K562 (cell line): ENCODE measurements around the gene R3HDM2. TPM values are rescaled to one million over a fixed set of nuclear protein-coding genes. Genes with fewer than 3 reads are reported as not detected.

Experiments
- FOXM1 ChIP-seq, 2 experiments: fragments of 450-650 bp in 1 of 2; sonication (generic) in 1 of 2; formaldehyde crosslinking in 1 of 2; IDR thresholded peaks; 2 replicates each; pipeline versions ENCODE4 v1.6.1 to v1.9.0; 2017 to 2022; ENCODE audit warnings: low read depth in 2 of 2, mild to moderate bottlenecking in 2 of 2, missing genetic modification reagents in 1 of 2, moderate library complexity in 1 of 2
- HDGF ChIP-seq: fragments of 450-650 bp; IDR thresholded peaks from 2 replicates; pipeline ENCODE4 v1.6.1; 2016
- KAT2B ChIP-seq: IDR thresholded peaks from one replicate; pipeline ENCODE4 v1.6.1; 2012; ENCODE audit warnings: low read depth, mild to moderate bottlenecking, control low read depth, inconsistent platforms, low read length, moderate library complexity
- MTA2 ChIP-seq: fragments of 450-650 bp; IDR thresholded peaks from 2 replicates; pipeline ENCODE4 v1.6.1; 2016; ENCODE audit warnings: low read depth
- MTF1 ChIP-seq: fragments of 250-450 bp; sonication (Bioruptor Pico); IDR thresholded peaks from 2 replicates; pipeline ENCODE4 v1.9.0; 2021; ENCODE audit warnings: moderate library complexity, mild to moderate bottlenecking, inconsistent platforms, borderline replicate concordance
- MXI1 ChIP-seq: IDR thresholded peaks from 2 replicates; pipeline ENCODE4 v1.6.1; 2011; ENCODE audit warnings: low read depth, mild to moderate bottlenecking, improper control_type of control experiment, low read length
- MYBL2 ChIP-seq, 2 experiments: fragments of 450-650 bp in 1 of 2; sonication (generic) in 1 of 2; formaldehyde crosslinking in 1 of 2; IDR thresholded peaks; 2 replicates each; pipeline versions ENCODE4 v1.6.1 to v1.8.1; 2017 to 2022; ENCODE audit warnings: borderline replicate concordance in 1 of 2, inconsistent platforms in 1 of 2, low read depth in 1 of 2, mild to moderate bottlenecking in 1 of 2, missing genetic modification reagents in 1 of 2, moderate library complexity in 1 of 2
- MYC ChIP-seq, 2 experiments: fragments of 250-450 bp in 1 of 2; sonication (Bioruptor Pico) in 1 of 2; IDR thresholded peaks; 2 replicates each; pipeline versions ENCODE4 v1.5.1 to v1.6.1; 2012 to 2021; ENCODE audit warnings: low read depth in 2 of 2, borderline replicate concordance in 1 of 2, improper control_type of control experiment in 1 of 2, low read length in 1 of 2, mild to moderate bottlenecking in 1 of 2, moderate library complexity in 1 of 2
- NFRKB ChIP-seq: fragments of 450-650 bp; IDR thresholded peaks from 2 replicates; pipeline ENCODE4 v1.6.1; 2016; ENCODE audit warnings: low read depth
- NR4A1 ChIP-seq, 2 experiments: fragments of 250-450 bp in 1 of 2; fragments of 450-650 bp in 1 of 2; sonication (Bioruptor Pico) in 1 of 2; IDR thresholded peaks; 2 replicates each; pipeline versions ENCODE4 v1.4.0 to v1.6.1; 2016 to 2020; ENCODE audit warnings: mild to moderate bottlenecking in 2 of 2, missing compliant biosample characterization in 1 of 2, missing genetic modification characterization in 1 of 2, moderate library complexity in 1 of 2
- SRSF7 ChIP-seq: fragments of 200-400 bp; formaldehyde crosslinking; optimal IDR thresholded peaks from 2 replicates; pipeline ENCODE3; 2017; ENCODE audit warnings: mild to moderate bottlenecking, low read depth, low read length
- TCF7 ChIP-seq: sonication (generic); IDR thresholded peaks from 2 replicates; pipeline ENCODE4 v1.6.1; 2016; ENCODE audit warnings: antibody characterized with exemption, borderline replicate concordance
- U2AF2 ChIP-seq: fragments of 200-400 bp; formaldehyde crosslinking; optimal IDR thresholded peaks from 2 replicates; pipeline ENCODE3; 2017; ENCODE audit warnings: low read depth, mild to moderate bottlenecking, low read length
- ZNF224 ChIP-seq: sonication (generic); formaldehyde crosslinking; IDR thresholded peaks from 2 replicates; pipeline ENCODE4 v1.8.0; 2022; ENCODE audit warnings: mild to moderate bottlenecking, missing genetic modification reagents
- ZNF444 ChIP-seq: fragments of 250-450 bp; sonication (Bioruptor Pico); IDR thresholded peaks from 2 replicates; pipeline ENCODE4 v1.4.0; 2020; ENCODE audit warnings: mild to moderate bottlenecking, moderate library complexity
- polyA plus RNA-seq, 8 experiments: library from polyadenylated mRNA; depleted of rRNA in 4 of 8; stranded (reverse) in 5 of 8; unstranded in 3 of 8; fragments of >200 nt; fragmentation: Nextera tagmentation in 2 of 8; fragmentation: Illumina TruSeq in 1 of 8; extraction: Ambion mirVana in 2 of 8; extraction: Trizol in 1 of 8; gene quantifications; 2 replicates each; pipeline versions ENCODE4 v1.2.1 to v1.2.3, GENCODE V29; 2011 to 2014; ENCODE audit warnings: inconsistent platforms in 1 of 8, missing spikeins in 1 of 8
- total RNA-seq, 7 experiments: library from RNA; depleted of rRNA in 6 of 7; stranded (reverse); fragments of >200 nt in 6 of 7; fragmentation: Illumina TruSeq in 2 of 7; extraction: Trizol in 2 of 7; gene quantifications; 2 replicates each; pipeline versions ENCODE4 v1.2.1 to v1.2.3, GENCODE V29; 2011 to 2021; ENCODE audit warnings: low replicate concordance in 1 of 7
- TF ChIP-seq, protein P1 (sequence below): fragments of 250-450 bp; sonication (Bioruptor Pico); IDR thresholded peaks from 2 replicates; pipeline ENCODE4 v1.4.0; 2020; ENCODE audit warnings: mild to moderate bottlenecking, moderate library complexity
- TF ChIP-seq, protein P2 (sequence below), 2 experiments: IDR thresholded peaks; 2 replicates each; pipeline ENCODE4 v1.6.1; 2012; ENCODE audit warnings: improper control_type of control experiment in 2 of 2, low read depth in 2 of 2, low read length in 2 of 2, borderline replicate concordance in 1 of 2
- TF ChIP-seq, protein P3 (sequence below): sonication (generic); formaldehyde crosslinking; IDR thresholded peaks from 2 replicates; pipeline ENCODE4 v1.4.0; 2020; ENCODE audit warnings: mild to moderate bottlenecking, missing genetic modification reagents

The R3HDM2 gene
- total and polyA plus RNA-seq, 9 of the 15 experiments (the other 6 are each of a cell fraction or from before 2014, with no cell fraction given), result 3.3 to 18.8 (median 9.0) TPM

DNA sequence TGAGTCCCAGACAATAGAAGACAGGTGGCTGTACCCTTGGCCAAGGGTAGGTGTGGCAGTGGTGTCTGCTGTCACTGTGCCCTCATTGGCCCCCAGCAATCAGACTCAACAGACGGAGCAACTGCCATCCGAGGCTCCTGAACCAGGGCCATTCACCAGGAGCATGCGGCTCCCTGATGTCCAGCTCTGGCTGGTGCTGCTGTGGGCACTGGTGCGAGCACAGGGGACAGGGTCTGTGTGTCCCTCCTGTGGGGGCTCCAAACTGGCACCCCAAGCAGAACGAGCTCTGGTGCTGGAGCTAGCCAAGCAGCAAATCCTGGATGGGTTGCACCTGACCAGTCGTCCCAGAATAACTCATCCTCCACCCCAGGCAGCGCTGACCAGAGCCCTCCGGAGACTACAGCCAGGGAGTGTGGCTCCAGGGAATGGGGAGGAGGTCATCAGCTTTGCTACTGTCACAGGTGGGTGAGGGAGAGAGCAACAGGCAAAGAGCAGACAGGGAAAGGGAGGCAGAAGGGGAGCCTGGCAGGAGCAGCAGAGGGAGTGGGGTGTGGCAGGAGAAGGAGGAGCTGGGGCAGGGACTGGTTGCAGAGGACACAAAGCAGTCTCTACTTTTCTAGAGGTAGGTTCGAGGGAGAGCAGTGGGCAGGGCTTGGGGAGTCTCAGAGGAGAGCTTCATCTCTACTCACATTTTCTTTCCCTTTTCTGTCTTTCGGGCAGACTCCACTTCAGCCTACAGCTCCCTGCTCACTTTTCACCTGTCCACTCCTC is 24.7 kb upstream of the R3HDM2 start (continued):
- TF ChIP-seq ZNF444 (no peak), MYBL2 (IDR thresholded peaks at IDR 0.05; ENCODE audit: low read depth) (peak; percentile 25; the same call in 1 of the 2 replicates), MYBL2 (CRISPR knock-in tag; IDR thresholded peaks at IDR 0.05; ENCODE audit: borderline replicate concordance) (no peak), HDGF (peak; percentile 79; the same call in 1 of the 2 replicates), NR4A1 (CRISPR knock-in tag; IDR thresholded peaks at IDR 0.05) (no peak), NR4A1 (tag; IDR thresholded peaks at IDR 0.05) (peak; percentile 22; the same call in 1 of the 2 replicates), TCF7 (no peak), MYC (IDR thresholded peaks at IDR 0.05; ENCODE audit: low read depth, low read length) (no peak), MYC (CRISPR knock-in tag; IDR thresholded peaks at IDR 0.05; ENCODE audit: borderline replicate concordance, low read depth) (no peak), NFRKB (peak; percentile 85; the same call in 1 of the 2 replicates), MTF1 (CRISPR knock-in tag) (no peak), FOXM1 (IDR thresholded peaks at IDR 0.05; ENCODE audit: low read depth) (no peak), FOXM1 (CRISPR knock-in tag; IDR thresholded peaks at IDR 0.05; ENCODE audit: low read depth) (no peak), SRSF7 (no peak), U2AF2 (no peak), KAT2B (no peak), MTA2 (no peak), ZNF224 (no peak), MXI1 (no peak)
- TF ChIP-seq, protein P1, sequence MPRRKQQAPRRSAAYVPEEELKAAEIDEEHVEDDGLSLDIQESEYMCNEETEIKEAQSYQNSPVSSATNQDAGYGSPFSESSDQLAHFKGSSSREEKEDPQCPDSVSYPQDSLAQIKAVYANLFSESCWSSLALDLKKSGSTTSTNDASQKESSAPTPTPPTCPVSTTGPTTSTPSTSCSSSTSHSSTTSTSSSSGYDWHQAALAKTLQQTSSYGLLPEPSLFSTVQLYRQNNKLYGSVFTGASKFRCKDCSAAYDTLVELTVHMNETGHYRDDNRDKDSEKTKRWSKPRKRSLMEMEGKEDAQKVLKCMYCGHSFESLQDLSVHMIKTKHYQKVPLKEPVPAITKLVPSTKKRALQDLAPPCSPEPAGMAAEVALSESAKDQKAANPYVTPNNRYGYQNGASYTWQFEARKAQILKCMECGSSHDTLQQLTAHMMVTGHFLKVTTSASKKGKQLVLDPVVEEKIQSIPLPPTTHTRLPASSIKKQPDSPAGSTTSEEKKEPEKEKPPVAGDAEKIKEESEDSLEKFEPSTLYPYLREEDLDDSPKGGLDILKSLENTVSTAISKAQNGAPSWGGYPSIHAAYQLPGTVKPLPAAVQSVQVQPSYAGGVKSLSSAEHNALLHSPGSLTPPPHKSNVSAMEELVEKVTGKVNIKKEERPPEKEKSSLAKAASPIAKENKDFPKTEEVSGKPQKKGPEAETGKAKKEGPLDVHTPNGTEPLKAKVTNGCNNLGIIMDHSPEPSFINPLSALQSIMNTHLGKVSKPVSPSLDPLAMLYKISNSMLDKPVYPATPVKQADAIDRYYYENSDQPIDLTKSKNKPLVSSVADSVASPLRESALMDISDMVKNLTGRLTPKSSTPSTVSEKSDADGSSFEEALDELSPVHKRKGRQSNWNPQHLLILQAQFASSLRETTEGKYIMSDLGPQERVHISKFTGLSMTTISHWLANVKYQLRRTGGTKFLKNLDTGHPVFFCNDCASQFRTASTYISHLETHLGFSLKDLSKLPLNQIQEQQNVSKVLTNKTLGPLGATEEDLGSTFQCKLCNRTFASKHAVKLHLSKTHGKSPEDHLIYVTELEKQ (CRISPR knock-in tag), result no peak
- TF ChIP-seq, protein P2, sequence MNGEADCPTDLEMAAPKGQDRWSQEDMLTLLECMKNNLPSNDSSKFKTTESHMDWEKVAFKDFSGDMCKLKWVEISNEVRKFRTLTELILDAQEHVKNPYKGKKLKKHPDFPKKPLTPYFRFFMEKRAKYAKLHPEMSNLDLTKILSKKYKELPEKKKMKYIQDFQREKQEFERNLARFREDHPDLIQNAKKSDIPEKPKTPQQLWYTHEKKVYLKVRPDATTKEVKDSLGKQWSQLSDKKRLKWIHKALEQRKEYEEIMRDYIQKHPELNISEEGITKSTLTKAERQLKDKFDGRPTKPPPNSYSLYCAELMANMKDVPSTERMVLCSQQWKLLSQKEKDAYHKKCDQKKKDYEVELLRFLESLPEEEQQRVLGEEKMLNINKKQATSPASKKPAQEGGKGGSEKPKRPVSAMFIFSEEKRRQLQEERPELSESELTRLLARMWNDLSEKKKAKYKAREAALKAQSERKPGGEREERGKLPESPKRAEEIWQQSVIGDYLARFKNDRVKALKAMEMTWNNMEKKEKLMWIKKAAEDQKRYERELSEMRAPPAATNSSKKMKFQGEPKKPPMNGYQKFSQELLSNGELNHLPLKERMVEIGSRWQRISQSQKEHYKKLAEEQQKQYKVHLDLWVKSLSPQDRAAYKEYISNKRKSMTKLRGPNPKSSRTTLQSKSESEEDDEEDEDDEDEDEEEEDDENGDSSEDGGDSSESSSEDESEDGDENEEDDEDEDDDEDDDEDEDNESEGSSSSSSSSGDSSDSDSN (IDR thresholded peaks at IDR 0.05; ENCODE audit: borderline replicate concordance in 1 of 2, low read depth in 2 of 2, low read length in 2 of 2), result 0 out of 4 replicates have a peak, but pooled peaks of 1 of the 2 experiments have one; percentile 52
- TF ChIP-seq, protein P3, sequence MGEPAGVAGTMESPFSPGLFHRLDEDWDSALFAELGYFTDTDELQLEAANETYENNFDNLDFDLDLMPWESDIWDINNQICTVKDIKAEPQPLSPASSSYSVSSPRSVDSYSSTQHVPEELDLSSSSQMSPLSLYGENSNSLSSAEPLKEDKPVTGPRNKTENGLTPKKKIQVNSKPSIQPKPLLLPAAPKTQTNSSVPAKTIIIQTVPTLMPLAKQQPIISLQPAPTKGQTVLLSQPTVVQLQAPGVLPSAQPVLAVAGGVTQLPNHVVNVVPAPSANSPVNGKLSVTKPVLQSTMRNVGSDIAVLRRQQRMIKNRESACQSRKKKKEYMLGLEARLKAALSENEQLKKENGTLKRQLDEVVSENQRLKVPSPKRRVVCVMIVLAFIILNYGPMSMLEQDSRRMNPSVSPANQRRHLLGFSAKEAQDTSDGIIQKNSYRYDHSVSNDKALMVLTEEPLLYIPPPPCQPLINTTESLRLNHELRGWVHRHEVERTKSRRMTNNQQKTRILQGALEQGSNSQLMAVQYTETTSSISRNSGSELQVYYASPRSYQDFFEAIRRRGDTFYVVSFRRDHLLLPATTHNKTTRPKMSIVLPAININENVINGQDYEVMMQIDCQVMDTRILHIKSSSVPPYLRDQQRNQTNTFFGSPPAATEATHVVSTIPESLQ, result 0 out of 2 replicates have a peak, but pooled peaks have one; percentile 2
